A172 (cell line): ENCODE data around the gene PPP1R1B. TPM values are rescaled to one million over a fixed set of nuclear protein-coding genes. Genes with fewer than 3 reads are reported as not detected.

Experiments
- DNase-seq: peaks from one replicate; pipeline ENCODE4 v3.0.0-alpha.2; 2015; ENCODE audit warnings: low spot score
- total RNA-seq: library from RNA; depleted of rRNA; stranded (reverse); fragments of >200 nt; shearing (Covaris generic); gene quantifications from 2 replicates; pipeline ENCODE4 v1.2.3, GENCODE V29; 2014

PPP1R1B gene
- total RNA-seq, 1 experiment from 2014 or later = not detected

DNA sequence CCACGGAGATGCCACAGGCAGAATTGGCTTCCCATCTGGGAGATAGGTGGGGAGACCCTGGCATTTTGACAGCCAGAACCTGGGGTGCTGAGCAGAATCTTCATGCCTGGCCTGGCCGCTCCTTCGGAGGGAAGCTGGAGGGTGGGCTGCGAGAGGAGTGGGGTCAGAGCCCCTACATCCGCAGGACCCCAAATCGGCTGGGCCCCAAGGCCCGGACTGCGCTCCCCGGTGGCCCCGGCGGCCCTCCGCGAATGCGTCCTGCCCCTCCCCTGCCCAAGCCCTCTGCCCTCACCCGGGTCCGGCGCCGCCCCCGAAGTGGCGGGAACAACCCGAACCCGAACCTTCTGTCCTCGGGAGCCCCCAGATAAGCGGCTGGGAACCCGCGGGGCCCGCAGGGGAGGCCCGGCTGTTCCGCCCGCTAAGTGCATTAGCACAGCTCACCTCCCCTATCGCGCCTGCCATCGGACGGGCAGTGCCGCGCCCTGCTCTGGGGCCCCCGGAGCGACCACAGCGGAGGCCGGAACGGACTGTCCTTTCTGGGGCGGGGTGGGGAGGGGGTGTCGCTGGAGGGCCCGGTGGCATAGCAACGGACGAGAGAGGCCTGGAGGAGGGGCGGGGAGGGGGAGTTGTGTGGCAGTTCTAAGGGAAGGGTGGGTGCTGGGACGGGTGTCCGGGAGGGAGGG, 40.7 kb downstream of the PPP1R1B start:
- DNase-seq = no peak

GRCh38 chr17:39667945-39668924, 41.5 kb downstream of the PPP1R1B start, which contains the start of gene PNMT:
PNMT (plus strand) TSS chr17:39668453; CDS start chr17:39668476, 23 bp downstream.
- no peak for DNase-seq

DNA sequence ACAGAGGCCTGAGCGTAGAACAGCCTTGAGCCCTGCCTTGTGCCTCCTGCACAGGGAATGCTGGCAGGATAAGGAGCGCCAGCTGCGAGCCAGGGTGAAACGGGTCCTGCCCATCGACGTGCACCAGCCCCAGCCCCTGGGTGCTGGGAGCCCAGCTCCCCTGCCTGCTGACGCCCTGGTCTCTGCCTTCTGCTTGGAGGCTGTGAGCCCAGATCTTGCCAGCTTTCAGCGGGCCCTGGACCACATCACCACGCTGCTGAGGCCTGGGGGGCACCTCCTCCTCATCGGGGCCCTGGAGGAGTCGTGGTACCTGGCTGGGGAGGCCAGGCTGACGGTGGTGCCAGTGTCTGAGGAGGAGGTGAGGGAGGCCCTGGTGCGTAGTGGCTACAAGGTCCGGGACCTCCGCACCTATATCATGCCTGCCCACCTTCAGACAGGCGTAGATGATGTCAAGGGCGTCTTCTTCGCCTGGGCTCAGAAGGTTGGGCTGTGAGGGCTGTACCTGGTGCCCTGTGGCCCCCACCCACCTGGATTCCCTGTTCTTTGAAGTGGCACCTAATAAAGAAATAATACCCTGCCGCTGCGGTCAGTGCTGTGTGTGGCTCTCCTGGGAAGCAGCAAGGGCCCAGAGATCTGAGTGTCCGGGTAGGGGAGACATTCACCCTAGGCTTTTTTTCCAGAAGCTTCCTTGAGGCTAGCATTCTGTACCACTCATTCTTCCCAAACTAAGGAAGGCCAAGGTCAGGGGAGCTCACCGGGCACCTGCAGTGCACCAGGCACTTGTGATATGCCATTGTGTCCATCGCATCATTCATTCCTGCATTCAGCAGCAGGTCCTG, 43.4 kb downstream of the PPP1R1B start:
- no peak for DNase-seq

- no peak for DNase-seq
Observed at GRCh38 chr17:39670746-39671145, 44.0 kb downstream of the PPP1R1B start.

DNA sequence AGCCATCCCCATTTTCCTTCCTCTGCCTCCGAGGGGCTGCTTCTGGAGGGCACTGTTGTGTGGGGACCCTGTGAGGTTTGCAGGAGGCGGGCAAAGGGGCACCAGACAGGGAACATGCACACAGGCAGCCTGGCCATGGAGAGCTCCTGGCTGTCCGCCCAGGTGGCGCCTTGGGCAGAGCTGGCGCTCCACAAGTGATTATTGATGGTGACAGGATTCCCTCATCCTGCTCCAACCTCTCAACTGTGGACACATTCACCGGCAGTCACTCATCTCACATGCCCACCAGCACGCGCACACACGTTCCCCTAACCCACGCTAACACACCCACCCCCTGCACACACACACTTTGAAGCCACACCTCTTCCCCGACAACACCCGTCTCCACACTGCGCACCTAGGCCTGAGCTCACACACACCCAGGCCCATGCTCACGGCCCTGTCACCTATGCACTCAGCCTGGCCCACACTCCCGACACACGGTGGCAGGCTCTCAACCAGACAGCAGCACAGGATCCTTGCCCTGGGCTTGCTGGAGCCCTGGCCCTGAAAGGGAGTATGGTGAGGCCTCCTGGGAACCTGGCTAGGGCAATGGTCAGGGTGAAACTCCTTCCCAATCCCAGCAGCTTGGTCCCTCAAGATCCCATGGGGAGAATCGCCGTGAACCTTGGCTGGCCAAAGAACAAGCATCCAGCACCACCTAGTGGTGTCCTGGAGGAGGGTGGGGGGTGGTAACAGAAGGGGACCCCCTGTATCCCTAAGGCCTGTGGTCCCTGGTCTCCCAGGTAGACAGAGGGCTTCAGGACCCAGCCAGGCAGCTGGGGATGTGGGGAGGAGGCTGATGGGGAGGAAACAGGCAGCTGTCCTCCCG, 45.1 kb downstream of the PPP1R1B start:
- DNase-seq = peak; percentile 53

DNA sequence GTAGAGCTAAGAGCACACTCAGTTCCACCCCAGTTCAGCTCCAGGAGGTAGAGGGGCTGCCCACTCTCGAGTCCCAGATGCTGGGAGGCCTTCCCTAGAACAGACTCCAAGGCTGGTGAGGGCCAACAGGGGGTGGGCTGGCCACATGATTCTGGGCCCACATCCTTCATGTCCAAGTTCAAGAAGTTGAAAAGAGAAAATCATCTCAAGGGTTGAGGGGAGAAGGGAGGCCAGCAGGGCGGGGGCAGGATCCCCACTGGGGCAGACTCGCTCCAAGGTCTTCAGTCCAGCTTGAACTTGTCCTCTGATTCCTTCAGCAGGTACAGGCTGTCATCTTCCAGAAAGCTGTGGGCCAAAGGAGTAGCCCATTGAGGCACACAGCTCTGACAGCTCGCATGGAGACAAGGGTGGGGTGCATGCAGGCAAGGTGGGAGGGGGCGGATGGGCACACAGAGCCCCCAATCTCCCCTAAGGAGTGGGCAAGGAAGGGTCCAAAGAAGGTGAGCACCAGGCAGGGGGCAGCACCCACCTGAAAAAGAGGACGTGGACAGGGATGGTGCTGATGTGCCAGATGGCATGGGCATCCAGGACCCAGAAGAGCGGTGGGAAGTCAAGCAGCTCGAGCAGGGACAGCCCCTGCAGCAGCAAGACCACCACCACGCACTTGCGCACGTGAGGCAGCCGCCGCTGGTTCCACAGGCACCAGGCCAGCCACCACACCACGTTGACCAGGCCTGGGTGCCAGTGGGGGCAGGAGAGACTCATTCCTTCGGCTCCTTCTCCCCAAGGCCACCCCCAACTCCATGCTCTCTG, 46.0 kb downstream of the PPP1R1B start:
- no peak for DNase-seq

GRCh38 chr17:39673335-39674081, 46.8 kb downstream of the PPP1R1B start:
- no peak for DNase-seq

GRCh38 chr17:39674179-39674578, 47.4 kb downstream of the PPP1R1B start:
- no peak for DNase-seq

- DNase-seq = no peak
Observed at GRCh38 chr17:39674702-39675389, 48.1 kb downstream of the PPP1R1B start.

DNA sequence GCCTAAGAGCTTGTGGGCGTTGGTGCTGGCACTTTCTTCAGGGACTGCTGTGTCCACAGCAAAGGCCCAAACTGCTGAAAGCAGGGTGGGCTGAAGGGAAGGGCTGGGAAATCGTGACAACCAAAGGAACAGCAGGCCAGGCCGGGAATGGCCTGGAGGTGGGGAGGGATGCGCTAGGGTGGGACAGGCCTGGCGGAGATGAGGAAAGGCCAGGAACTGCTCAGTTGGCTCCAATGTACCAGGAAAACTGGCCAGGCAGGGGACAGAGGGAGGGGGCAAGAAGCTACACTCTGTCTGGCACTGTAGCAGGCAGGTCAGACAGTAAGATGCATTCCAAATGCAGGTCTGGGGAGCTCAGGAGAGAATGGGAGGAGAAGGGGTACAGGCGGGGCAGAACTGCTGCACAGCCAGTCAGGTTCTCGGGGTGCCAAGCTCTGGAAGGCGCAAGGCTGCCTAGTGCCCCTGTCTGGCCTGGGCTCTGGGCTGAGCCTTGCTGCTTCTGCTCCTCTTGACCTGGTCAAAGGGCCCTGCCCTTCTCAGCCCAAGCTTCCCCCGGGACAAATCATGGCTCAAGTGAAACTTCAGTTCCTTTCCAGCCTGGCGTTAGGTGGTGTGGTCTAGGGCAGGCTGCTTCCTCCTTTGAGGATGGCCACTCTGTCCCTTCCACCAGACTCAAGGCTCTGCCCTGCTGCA, 48.8 kb downstream of the PPP1R1B start:
- DNase-seq = no peak

- DNase-seq = peak; percentile 53
Observed at GRCh38 chr17:39676198-39676819, 49.6 kb downstream of the PPP1R1B start.

- no peak for DNase-seq
Observed at GRCh38 chr17:39677072-39677471, 50.3 kb downstream of the PPP1R1B start.

DNA sequence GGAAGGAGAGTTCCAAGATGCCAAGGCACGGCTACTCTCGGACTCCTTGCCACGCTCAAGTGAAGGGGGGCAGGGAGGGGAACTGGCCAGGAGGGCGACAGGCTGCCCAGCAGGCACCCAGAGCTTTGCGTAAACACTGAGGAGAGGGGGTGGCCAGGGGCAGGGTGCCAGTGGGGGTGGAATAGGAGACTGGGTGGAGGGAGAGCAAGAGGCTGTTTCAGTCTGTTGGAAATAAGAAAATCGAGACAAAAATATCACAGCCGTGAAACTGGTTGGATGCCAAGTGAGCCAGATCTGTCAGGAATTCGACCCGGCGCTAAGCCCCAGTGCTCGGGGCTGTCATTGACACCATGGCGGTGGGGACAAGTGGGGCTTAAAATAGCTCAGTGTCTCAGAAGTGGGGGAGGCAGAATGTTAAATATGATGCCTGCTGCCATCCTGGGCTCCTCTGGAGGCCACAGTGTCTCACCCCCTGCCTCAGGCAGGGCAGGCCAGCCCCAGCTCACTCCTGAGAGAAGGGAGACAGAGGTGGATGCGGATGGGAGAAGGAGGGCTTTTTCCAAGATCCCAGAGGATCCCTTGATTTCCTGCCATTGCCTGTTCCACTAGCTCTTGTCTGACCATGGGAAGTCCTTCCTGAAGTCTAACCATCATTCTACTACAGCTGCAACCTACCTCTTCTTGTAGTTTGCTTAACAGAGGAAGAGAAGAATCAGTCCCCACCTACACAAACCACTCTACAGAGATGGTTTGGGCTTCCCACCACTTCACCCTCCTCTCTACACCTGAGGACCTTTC, 51.0 kb downstream of the PPP1R1B start:
- DNase-seq = no peak

DNA sequence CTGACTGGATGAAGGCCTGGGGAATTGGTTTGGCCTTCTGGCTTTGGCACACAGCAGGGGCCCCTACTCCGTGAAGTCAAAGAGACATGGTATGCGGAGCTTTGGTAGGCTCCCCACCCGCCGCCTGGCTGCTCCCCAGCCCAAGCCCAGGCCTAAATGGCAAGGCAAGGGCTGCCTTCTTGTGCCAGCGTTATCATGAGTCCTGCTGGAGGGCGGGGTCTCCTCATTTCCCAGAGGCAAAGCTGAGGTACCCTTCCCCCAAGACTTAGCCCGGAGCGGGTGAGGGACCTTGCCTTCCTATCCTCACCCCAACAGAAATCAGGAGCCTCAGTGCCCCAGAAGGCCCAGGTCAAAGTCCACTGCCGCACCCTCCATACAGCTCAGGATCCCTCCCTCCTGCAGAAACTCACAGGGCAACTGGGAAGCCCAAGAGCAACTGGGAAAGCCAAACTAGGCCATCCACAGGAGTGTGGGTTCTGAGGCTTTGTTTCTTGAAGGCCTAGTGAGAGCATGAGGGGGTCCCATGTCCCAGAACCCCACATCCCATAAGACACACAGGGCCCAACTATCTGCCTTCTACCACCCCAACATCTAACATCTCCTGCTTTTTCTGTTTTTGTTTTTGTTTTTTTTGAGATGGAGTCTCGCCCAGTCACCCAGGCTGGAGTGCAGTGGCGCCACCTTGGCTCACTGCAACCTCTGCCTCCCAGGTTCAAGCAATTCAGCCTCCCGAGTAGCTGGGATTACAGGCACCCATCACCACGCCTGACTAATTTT, 51.8 kb downstream of the PPP1R1B start:
- no peak for DNase-seq

- no peak for DNase-seq
Observed at GRCh38 chr17:39679521-39680192, 52.9 kb downstream of the PPP1R1B start.
